ENCODE measurements around the gene ZNF555.

Gene ZNF555

DNA sequence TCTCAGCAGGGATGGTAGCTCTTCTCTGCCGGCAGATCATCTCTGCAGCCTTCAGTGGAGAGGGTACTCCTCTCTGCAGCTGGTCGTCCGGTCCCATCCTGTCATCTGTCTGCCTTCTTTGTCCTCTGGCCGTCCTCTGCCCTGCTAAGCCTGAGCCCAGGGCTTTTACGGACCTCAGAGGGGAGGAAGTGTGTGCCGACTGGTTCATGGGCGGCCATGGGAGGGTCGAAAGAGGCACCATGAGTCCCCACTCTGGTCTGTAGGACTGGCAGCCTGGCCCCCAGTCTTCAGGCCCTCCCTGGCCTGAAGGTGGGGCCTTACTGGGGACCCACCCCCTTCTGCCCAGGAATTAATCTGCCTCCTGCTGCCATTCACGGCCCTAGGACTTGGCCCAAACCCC lies 17.6 kb upstream of the ZNF555 start:
- H3K27ac ChIP-seq, result no peak overlapping the region
- TF ChIP-seq, protein P1, sequence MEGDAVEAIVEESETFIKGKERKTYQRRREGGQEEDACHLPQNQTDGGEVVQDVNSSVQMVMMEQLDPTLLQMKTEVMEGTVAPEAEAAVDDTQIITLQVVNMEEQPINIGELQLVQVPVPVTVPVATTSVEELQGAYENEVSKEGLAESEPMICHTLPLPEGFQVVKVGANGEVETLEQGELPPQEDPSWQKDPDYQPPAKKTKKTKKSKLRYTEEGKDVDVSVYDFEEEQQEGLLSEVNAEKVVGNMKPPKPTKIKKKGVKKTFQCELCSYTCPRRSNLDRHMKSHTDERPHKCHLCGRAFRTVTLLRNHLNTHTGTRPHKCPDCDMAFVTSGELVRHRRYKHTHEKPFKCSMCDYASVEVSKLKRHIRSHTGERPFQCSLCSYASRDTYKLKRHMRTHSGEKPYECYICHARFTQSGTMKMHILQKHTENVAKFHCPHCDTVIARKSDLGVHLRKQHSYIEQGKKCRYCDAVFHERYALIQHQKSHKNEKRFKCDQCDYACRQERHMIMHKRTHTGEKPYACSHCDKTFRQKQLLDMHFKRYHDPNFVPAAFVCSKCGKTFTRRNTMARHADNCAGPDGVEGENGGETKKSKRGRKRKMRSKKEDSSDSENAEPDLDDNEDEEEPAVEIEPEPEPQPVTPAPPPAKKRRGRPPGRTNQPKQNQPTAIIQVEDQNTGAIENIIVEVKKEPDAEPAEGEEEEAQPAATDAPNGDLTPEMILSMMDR (conservative IDR thresholded peaks at IDR 0.05), result no peak

DNA sequence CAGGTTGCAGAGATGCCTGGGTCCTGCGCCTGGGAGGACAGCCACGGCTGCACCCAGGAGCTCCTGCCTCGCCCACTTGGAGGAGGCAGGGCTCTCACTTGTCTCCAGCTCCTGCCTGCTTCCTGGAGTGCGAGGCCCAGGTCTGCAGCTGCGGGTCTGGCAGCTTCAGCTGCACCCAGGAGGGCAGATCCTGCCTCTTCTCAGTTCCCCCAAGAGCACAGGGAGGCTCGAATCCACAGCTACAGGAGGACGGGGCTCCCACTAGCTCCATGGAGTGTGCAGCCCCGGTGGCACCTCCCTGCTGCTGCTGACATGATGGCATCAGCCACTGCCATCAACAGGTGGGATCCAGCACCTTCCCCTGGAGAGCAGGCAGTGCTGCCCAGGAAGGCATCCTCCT lies 17.1 kb upstream of the ZNF555 start:
- TF ChIP-seq, protein P1 (conservative IDR thresholded peaks at IDR 0.05), result no peak
- no peak overlapping the region for H3K27ac ChIP-seq

DNA sequence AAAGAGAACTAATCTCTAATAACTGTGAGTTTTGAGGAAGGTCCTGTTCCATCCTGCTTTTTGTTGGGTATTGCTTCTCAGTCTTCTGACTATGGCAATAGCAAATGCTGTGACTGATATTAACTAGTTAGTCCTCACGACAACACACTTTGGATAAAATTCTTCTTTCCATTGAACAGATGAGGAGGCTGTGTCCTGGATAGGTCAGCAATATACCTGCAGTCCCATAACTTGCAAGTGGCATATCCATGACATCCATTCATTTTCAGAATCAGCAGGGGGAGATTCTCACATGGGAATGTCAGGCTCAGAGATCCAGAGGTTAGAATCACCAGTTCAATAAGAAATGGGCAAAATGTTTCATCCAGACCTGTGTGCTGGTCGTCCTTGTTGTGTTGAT lies 14.3 kb upstream of the ZNF555 start:
- TF ChIP-seq, protein P1 (conservative IDR thresholded peaks at IDR 0.05), result no peak
- no peak overlapping the region for H3K27ac ChIP-seq

DNA sequence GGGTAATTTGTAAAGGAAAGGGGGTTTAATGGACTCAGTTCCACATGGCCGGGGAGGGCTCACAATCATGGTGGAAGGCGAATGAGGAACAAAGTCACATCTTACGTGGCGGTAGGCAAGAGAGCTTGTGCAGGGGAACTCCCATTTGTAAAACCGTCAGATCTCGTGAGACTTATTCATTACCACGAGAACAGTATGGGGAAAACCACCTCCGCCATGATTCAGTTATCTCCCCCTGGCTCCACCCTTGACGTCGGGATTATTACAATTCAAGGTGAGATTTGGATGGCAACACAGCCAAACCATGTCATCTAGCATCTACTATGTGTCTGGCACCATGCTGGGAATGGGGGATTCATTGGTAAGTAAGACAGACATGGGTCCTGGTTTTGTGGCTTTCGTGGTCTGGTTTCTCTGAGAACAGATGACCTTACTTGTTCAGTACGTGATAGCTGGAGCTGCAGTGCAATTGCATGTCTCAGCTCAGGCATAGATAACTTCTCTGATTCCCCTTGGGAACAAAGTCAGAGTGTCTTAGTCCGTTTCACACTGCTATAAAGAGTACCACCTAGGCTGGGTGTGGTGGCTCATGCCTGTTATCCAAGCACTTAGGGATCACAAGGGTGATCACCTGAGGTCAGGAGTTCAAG lies 13.3 kb upstream of the ZNF555 start:
- H3K27ac ChIP-seq, result no peak overlapping the region
- TF ChIP-seq, protein P1 (conservative IDR thresholded peaks at IDR 0.05), result no peak

- TF ChIP-seq, protein P1 (conservative IDR thresholded peaks at IDR 0.05), result no peak
- no peak overlapping the region for H3K27ac ChIP-seq
These were observed 6.9 kb upstream of the ZNF555 start for GRCh38 chr19:2834294-2834871.

DNA sequence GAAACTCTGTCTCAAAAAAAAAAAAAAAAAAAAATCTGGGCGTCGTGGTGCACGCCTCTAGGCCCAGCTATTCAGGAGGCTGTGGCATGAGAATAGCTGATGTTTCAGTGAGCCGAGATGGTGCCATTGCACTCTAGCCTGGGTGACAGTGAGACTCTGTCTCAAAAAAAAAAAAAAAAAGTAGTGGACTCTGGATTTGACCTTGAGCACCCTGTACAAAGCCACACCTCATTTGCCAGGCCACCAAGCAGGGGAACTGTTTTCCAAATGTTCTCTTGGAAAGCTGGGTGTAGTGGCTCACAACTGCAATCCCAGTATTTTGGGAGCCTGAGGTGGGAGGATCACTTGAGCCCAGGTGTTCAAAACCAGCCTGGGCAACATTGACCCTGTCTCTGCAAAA lies 3.8 kb upstream of the ZNF555 start:
- TF ChIP-seq, protein P1 (conservative IDR thresholded peaks at IDR 0.05), result no peak

DNA sequence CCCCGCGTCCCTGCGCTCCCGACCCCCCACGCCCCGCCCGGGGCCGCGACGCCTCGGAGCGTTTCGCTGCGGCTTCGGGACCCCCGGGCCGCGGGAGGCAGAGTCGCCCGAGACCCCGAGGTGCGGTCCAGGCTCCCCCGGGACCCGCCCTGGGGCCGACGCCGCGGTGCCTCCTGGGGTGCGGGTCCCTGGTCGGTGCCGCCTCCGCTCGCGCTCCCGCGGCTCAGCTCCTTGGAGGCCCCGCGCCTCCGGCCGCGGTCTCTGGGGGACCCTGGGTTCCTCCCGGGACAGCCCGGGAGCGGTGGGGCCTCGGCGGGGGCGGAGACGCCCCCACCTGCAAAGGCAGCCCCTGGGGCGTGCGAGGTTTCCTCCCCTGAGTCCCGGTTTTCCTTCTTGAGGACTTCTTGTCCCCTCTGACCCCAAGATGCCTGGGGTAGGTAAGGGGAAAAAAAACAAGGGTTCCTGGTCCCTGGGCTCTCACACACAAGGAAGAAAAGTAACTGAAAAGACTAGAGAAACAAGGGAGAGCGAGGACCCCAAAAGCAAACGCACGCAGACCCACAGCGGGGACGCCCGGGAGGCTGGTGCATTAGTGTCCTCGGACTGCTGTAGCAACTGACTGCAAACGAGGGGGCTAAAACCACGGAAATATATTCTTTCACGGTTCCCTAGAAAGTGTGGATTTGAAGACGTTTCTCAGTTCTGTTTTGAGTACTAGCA lies 740 bp downstream of the ZNF555 start:
- TF ChIP-seq, protein P1 (conservative IDR thresholded peaks at IDR 0.05), result no peak
- peak overlapping the region; percentile 88 for H3K27ac ChIP-seq

More for the DNA sequence above, 3.8 kb upstream of the ZNF555 start:
- no peak overlapping the region for H3K27ac ChIP-seq

All from VCaP (cell line).